Stimulated activated CD4-positive, alpha-beta T cell treated with anti-CD3 and anti-CD28 coated beads, Interleukin-2, amount 100 ng/mL, for 4 hours (primary cell): Measurements from ENCODE around the gene NSFL1C.
"Not testable (repeated sequence)": the region's sequence is repeated elsewhere in the genome, so short reads cannot be mapped to it uniquely, and the experiment has no call there.

Source experiments
- DNase-seq: peaks from one replicate; pipeline ENCODE4 v3.0.0-alpha.2; 2020; ENCODE audit warnings: low read depth

The NSFL1C gene

DNA sequence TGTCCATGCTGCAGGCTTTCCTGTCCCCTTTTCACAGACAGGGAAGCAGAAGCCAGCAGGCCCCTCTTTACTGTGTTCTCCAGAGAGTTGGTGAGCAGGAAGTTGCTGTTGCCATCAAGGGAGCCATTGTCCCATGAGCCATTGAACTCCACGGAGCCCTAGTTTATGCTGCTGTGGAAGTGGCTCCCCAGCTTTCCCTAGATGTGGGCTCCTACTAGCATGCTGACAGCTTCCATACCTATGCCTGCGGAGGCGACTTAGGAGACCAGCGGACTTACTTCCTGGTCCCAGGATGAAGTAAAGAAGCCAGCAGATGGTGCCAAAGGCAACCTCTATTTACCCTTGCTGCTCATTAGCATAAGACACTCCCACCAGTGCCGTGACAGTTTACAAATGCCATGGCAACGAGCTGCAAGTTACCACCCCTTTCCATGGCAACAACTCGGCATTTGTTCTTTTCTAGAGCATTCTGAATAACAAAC, 43.0 kb downstream of the NSFL1C start:
- DNase-seq: no peak

DNA sequence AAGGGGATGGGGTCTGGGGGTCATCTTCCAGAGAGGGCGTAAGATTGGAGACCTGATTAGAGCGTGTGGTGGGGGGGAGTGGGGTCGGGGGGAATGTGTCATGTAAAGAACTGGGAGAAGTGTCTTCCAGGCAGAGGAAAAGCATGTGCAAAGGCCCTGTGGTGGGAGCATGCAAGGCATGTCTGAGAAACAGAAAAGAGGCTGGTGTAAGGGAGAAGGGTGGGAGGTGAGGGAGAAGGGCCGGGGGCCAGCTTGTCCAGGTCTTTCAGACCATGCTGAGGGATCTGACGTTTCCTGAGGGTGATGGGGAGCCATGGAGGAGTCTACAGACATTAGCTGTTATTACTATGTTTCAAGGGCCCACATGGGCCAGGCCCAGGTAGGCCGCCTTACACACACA, 43.4 kb downstream of the NSFL1C start:
- DNase-seq: no peak

DNA sequence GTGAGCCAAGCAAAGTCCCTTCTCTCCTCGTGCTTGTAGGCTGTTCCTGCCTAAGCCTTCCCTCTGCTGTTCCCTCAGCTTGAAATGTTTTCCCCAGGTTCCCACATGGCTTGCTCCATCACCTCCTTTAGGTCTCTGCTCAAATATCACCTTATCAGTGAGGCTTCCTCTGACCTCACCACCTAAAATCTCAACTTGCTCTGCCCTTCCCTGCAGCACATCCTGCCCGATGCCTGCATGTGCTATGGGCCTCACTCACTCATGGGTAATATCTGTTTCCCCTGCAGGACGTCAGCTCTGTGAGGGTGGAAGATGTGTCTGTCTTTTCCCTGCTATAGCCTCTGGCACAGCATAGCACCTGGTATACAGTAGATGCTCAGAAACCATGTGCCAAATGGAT, 43.9 kb downstream of the NSFL1C start:
- no peak for DNase-seq

DNA sequence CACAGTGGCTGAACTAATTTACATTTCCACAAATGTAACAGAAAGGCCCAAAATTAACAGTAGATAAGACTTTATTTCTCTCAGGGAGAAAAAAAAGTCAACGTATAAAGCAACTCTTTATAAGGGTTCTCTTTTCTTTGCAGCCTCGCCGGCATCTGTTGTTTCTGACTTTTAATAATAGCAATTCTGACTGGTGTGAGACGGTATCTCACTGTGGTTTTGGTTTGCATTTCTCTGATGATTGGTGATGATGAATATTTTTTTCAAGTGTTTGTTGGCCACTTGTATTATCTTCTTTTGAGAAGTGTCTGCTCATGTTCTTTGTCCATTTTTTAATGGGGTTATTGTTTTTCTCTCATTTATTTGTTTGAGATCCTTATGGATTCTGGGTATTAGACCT, 46.6 kb downstream of the NSFL1C start:
- no peak for DNase-seq

DNA sequence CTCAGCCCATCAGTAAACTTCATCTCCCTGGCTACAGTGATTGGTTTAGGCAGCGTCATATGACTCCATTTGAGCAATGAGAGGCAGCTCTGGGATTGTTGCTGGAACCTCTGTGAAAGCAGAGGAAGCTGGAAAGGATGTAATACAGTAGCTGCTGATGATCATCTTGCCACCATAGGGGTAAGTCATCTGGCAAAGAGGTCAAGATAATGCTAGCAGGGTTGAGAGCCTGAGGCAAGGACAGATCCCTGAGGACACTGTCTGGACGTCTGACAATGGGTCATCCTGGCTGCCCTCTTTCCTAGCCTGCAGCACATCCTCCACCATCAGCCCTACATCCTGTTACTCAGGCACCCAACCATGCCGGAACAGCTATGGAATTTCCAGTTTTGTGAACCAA, 48.3 kb downstream of the NSFL1C start:
- no peak for DNase-seq

DNA sequence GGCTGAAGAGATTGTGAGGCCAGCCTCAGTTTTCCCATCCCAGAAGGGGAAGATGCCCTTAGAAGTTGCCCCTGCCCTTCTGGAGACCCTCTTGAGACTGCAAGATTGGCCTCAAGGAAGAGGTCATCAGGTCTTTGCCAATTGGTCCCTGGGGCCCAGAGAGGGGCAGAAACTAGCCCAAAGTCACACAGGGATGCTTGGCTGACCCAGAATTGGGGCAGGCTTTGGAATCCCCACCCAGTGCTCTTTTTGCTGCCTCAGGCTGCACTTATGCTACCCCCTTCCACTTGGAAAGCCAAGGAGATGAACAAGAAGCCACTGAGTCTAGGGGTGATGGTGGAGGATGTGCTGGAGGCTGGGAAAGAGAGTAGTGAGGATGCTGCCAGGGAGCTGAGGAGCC, 48.9 kb downstream of the NSFL1C start:
- DNase-seq: no peak

DNA sequence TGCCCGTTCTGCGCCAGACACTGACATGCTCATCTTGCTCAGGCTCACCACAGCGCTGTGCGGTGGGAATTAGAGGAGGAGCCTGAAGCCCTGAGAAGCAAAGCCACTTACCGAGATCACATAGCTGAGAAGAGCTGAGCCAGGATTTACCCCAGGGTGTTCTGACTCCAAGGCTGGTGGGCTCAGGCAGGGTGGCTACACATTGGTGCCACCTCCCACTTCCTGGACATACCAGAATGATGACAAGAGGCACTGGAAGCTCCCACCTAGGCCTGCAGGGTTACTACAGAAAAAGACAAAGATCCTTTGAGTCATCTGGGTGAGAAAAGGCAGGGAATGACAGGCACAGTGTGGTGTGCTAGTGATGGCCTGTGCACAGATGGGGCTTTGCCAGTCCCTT, 49.4 kb downstream of the NSFL1C start:
- no peak for DNase-seq

DNA sequence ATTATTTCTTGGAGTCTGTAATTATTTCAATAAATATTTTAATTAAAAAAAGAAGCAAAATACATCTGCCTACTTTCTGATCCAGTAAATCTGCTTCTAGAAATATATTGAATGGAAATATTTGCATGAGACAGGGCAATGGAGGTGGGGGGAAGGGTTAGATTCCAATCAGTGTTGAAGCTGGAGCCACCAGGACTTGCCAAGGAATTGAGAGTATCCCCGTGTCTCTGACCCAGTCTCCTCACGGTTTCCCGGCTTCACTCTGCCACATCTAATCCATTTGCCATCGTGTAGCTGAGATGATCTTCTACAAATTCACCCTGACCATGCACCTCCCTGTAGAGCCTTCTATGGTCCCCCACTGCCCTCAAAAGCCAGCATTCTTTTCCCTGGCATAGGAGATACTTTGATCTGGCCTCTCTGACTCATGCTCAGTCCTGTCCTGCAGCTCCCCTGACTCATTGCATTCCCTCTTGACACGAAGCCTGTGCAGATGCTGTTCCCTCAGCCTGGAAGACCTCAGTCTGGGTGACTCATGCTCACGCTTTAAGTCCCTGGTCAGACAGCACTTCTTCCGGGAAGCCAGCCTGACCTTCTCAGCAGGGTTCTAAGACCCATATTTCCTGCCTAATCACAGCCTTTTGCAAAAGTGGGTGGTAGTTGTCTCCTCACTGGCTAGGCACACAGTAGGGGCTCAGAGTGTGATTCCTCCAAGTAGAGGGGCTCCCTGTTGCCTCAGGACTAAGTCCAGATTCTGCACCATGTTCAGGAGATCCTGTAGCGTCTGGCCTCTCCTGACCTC, 50.8 kb downstream of the NSFL1C start:
- DNase-seq: no peak

DNA sequence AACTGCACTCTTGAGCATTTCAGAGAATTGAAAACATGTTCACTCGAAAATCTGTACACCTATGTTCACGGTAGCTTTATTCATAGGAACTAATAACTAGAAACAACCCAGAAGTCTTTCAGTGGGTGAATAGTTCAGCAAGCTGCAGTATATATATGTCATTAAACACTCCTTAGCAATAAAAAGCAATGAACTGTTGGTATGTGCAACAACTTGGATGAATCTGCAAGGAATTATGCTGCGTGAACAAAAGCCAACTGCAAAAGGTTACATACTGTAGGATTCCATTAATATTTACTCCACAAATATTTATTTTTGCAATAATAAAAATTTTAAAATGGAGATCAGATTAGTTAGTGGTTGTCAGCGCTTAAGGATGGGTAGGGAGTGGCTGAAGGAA, 51.7 kb downstream of the NSFL1C start:
- no peak for DNase-seq

DNA sequence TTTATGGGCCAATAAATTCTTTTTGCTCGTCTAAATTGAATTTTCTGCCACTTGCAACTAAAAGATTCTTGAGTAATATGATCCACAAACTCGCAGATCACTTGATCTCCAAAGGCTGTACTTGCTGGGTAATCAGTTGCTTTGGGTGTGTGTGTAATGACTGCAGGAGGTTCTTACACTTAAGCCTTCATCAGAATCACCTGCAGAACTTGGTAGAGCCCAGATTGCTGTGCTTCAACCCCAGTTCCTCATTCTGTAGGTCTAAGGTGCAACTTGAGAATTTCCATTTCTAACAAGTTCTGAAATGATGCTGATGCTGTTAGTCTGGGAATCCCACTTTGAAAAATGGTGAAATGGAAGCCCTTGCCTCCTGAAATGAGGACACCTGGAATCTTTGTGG, 60.8 kb downstream of the NSFL1C start:
- DNase-seq: no peak

DNA sequence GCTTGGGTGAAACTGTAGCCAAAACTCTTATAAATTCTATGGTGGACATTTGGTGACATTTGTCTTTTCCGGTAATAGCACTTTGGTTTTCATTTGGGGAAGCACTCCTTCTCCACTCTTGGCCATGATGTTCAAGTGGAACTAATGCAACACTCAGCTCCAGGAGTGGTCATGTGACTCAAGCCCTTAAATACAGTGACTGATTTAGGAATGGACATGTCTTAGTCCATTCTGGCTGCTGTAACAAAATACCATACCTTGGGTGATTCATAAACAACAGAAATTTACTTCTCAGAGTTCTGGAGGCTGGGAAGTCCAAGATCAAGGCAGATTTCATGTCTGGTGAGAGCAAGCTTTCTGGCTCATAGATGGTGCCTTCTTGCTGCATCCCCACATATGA, 63.0 kb downstream of the NSFL1C start:
- DNase-seq: no peak

DNA sequence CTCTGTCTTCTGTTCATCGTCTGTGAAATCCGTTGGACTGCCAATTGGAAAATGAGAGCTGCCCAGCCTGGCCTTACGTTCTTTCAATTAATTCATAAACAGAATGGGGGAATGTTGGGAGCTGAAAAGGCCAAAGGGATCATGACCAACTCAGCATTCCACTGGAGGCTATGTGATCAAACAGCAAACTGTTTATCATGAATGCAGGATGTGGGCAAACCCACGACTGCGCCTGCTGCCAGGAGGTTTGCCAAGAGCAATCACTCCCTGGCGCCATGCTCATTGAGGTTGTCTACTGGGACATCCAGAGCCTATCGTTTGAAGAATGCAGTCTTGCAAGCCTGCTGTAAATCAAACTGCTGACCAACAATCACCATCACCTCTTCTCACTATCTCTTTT, 64.5 kb downstream of the NSFL1C start:
- no peak for DNase-seq

DNA sequence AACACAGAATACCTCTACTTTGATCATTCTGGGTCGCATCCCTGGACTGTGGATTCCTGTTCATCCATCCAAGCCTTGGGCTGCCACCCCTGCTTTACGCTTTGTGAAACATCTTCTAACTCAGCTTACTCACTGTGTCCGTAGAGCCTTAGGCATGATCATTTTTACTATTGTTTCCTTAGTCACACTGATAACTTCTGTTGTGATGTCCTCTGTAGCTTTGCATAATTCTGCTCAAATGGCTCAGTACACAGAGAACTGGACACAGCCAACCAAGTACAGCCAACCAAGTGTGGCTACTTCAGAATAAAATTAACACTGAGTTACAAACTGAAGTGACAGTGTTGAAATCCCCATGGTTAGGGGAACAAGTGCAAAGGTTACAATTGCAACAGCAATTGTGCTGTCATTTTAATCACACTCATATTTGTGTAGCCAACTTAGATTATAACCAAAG, 65.2 kb downstream of the NSFL1C start:
- DNase-seq: no peak

DNA sequence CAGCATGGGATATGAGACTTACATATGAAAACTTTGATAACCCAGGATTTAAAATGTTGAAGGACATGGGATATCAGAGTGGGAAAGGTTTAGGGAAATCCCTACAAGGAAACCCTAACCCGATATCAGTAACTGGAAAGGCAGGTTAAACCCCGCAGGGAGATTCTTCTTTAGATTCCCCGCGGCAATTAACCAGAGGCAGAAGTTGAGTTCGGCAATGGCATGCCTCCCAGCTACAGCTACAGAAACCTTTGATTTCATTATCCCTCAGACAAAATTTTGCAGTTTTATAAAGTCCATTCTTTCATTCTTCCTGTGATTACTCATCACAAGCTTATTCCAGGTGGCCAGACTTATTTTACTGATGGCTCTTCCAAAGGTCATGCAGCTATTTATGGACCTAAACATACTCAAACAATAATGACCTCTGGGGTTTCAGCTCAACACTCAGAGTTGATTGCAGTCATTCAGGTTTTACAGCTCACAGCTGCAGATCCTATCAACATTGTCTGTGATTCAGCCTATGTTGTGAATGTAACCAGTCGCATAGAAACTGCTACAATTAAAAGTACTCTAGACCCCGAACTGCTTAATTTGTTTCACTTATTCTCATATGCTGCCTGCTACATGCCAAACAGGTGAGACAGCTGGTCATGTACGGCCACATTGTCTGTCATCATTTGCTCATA, 66.8 kb downstream of the NSFL1C start:
- not testable (repeated sequence) for DNase-seq

DNA sequence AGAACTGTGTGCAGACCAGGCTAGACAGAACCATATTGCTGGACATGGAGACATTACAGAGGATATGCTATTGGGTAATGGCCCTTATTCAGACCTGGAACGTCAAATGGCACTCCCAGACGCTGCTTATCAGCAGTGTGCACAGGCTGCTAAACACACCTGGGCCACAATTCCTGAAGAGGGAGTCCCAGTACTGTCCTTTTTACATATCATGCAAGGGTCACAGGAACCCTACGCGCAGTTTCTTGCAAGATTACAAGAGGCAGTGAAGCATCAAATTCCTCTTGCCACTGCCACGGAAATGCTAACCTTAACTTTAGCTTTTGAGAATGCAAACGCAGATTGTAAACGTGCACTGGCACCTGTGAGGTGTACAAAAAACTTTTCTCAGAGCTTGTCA, 68.5 kb downstream of the NSFL1C start:
- not testable (repeated sequence) for DNase-seq

DNA sequence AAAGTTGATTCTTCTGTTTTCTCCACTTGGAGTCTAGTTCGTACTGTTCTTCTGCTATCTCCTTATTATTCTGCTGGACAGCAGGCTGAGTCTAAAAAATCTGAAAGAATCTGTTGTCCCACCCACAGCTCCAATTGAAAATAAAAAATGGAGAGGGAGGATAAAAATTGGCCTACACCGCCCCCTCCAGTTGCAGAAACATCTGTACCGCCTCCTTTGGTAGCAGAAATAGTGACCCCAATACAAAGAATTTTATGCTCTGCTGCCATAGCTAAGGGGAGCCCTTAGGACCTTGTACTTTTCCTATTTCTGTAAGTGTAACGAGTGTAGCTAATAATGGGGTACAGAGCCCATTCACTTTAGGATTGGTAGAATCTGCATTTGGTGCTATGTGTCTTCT, 68.9 kb downstream of the NSFL1C start:
- DNase-seq: no peak

DNA sequence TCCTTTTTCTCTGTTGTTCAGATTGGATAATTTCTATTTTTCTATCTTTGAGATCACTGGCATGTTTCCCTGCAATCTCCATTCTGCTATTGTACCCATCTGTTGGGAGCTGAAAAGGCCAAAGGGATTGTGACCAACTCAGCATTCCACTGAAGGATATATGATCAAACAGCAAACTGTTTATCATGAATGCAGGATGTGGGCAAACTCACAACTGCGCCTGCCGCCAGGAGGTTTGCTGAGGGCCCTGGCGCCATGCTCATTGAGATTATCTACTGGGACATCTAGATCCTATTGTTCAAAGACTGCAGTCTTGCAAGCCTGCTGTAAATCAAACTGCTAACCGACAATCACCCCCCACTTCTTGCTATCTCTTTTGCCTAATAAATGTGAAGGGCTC, 69.9 kb downstream of the NSFL1C start:
- no peak for DNase-seq

DNA sequence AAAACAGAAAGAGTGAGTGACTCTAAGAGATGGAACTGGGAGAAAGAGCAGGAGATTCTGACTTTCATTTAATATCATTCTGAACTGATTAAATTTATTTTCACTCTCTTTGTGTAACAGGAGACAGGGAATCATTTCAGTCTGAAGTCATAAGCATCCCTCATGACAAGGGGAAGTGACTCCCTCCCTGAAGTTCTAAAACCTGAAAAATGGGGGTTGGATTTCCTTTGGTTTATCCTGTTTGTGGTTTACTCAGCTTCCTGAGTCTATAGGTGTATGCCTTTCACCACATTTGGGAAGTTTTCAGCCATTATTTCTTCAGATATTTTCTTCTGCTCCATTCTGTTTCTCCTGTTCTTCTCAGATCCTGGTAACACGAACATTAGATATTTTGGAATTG, 70.4 kb downstream of the NSFL1C start:
- DNase-seq: no peak

DNA sequence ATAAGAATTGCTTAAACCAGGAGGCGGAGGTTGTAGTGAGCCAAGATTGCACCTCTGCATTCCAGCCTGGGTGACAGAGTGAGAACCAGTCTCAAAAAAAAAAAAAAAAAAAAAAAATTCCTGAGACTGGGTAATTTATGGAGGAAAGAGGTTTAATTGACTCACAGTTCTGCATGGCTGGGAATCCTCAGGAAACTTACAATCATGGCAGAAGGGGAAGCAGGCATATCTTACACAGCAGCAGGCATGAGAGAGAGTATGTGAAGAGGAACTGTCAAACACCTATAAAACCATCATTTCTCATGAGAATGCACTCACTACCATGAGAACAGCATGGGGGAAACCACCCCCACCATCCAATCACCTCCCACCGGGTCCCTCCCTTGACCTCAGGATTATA, 72.0 kb downstream of the NSFL1C start:
- DNase-seq: no peak

DNA sequence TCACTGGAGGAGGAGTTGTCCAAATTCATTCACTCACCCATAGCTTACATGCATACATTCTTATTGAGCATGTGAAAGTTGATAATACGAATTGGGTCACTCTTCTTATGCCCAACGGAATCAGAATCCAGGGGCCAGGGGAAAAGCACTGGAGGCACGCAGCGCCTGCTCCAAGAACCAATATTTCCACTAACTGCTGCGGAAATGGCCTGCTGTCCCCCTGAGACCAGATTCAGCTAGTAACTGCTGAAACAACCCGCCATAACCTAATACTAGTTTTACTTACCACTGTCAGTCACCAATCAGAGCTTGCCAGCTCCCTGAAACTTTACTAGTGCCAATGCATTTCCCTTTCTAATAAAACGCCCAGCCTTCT, 73.2 kb downstream of the NSFL1C start:
- DNase-seq: no peak

DNA sequence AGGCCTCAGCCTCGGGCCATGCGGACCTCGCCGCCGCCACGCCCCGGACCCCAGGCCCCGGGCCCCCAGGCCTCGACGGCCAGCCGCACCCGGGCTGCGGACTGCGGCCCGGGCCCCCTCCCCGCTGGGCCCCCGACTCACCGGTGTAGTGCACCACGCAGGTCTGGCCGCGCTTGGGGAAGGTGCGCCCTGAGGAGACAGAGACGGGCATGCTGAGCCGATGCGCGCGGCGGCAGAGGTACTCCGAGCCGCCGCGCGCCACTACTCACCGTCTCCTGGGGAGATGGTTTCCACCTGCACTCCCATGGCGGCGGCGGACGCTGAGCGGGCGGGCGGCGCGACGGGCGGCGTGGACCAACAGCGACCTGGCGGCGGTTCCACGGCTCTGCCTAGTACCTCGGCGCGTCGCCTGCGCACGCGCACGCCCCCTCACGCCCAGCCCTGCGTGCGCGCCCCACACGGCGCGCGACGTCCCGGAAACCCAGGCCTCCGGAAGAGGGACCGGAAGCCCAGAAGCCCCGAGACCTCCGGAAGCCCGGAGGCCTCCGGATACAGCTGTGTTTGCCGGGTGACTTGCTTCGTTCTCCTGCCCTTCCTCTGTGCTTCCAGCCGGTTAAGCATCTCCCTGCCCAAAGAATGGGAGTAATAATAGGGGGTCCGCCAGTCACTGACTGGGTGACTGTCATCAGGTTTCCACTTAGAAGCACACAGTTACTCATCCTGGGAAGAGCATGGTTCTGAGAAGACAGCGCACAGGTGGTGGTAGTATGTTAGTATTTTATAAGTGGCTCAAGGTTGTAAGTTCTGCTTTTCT, 73.7 kb downstream of the NSFL1C start, which contains the start of gene FKBP1A:
Gene FKBP1A, minus strand, starts transcription at position 362 of the 814 bp plus-strand sequence. Its CDS starts 56 bp downstream, at position 306.
- peak; percentile 86 for DNase-seq

DNA sequence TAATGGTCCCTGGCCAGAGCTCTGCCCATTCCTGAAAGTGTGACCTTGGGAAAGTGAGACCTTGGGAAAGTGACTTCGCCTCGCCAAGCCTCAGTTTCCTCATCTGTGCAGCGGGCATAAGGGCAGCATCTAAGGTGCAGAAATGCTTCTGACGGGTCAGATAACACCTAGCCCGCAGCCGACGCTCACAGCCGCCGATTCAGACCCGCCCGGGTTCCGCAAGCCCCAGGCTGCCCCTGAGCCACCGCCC, 74.3 kb downstream of the NSFL1C start:
- no peak for DNase-seq
